Prostate gland (tissue), 2 donors: Measurements from ENCODE around the gene CACNA1I. TPM values are rescaled to one million over a fixed set of nuclear protein-coding genes. Genes with fewer than 3 reads are reported as not detected.

Source experiments
- DNase-seq: peaks from one replicate; pipeline ENCODE4 v3.0.0-alpha.2; 2019; ENCODE audit warnings: low spot score
- H3K27ac ChIP-seq, 2 donors: fragments of 200-600 bp; sonication (generic); 2 replicates each; pipeline ENCODE4 v1.5.1; 2017 to 2019
- H3K27me3 ChIP-seq: fragments of 200-600 bp; sonication (generic); replicated peaks from 2 replicates; pipeline ENCODE4 v1.5.1; 2019; ENCODE audit not compliant: insufficient read depth
- H3K36me3 ChIP-seq, 2 donors: fragments of 200-600 bp; sonication (generic); 1 replicate in 1 of 2; 2 replicates in 1 of 2; pipeline versions ENCODE4 v1.5.1 to v1.8.1; 2017 to 2019
- H3K4me1 ChIP-seq: fragments of 200-600 bp; sonication (generic); replicated peaks from 2 replicates; pipeline ENCODE4 v1.5.1; 2019
- H3K4me3 ChIP-seq, 2 donors: fragments of 200-600 bp; sonication (generic); 2 replicates each; pipeline ENCODE4 v1.5.1; 2017 to 2019
- H3K9me3 ChIP-seq: fragments of 200-600 bp; sonication (generic); 2 replicates; pipeline ENCODE4 v1.5.1; 2017
- CTCF ChIP-seq, 4 experiments: fragments of 200-600 bp in 2 of 4; fragments of 450-650 bp in 2 of 4; sonication (generic) in 2 of 4; IDR thresholded peaks; 1 replicate in 3 of 4; 2 replicates in 1 of 4; pipeline ENCODE4 v1.5.1; 2016 to 2019; ENCODE audit warnings: antibody characterized with exemption in 4 of 4, mild to moderate bottlenecking in 2 of 4, moderate library complexity in 2 of 4
- POLR2A ChIP-seq: fragments of 450-650 bp; IDR thresholded peaks from one replicate; pipeline ENCODE4 v1.6.1; 2016; ENCODE audit warnings: antibody characterized with exemption, mild to moderate bottlenecking
- POLR2AphosphoS5 ChIP-seq: sonication (generic); formaldehyde crosslinking; IDR thresholded peaks from one replicate; pipeline ENCODE4 v1.6.1; 2017; ENCODE audit warnings: antibody characterized with exemption
- WGBS: methylation state at CpG from one replicate; pipeline ENCODE4 v1.1.5; 2018; 5-methylcytosine and 5-hydroxymethylcytosine counted together
- intact Hi-C: fragments of 100-400 bp; cut with DNase I; formaldehyde crosslinking; loops from one replicate; pipeline ENCODE4 v1.14.2; 2022
- total RNA-seq, 2 donors: library from RNA; depleted of rRNA; stranded (reverse); fragments of >200 nt; gene quantifications; one replicate each; pipeline ENCODE4 v1.1.0, GENCODE V29; 2016

Gene CACNA1I
- total RNA-seq, 2 donors from 2014 or later = 0.05 to 0.68 TPM

GRCh38 chr22:39535357-39535725 is 35.2 kb upstream of the CACNA1I start:
- Histone ChIP-seq H3K9me3 (no peaks in the 10 kb centered on the region), H3K36me3 (no peaks in the 10 kb centered on the region), H3K4me1 (peaks cover 10% of the 10 kb centered on the region), H3K27ac (no peak overlapping the region), H3K4me3 (no peak overlapping the region), H3K27me3 (no peaks in the 10 kb centered on the region)
- intact Hi-C loops = loop anchor here (5.0 to 10.0 kb wide), 2 partner anchors 487 to 809 kb away; partner anchors contain the start of gene ADSL
- 51% methylated on average over 9 of the region's 13 CpGs for WGBS
- TF ChIP-seq POLR2AphosphoS5 (no peak), CTCF (IDR thresholded peaks at IDR 0.05) (no peak)
- no peak for DNase-seq

- WGBS = 92% methylated on average over 15 of the region's 15 CpGs
- H3K4me1 ChIP-seq = peaks cover 8% of the 10 kb centered on the region
- no peak overlapping the region for H3K4me3 ChIP-seq
- no peaks in the 10 kb centered on the region for H3K36me3 ChIP-seq
- H3K27me3 ChIP-seq = no peaks in the 10 kb centered on the region
- TF ChIP-seq CTCF (IDR thresholded peaks at IDR 0.05) (no peak), POLR2A (no peak), POLR2AphosphoS5 (no peak)
- no peak for DNase-seq
- intact Hi-C loops = loop anchor here (5.0 to 10.0 kb wide), 2 partner anchors 486 to 809 kb away; partner anchors contain the start of gene ADSL
- H3K9me3 ChIP-seq = no peaks in the 10 kb centered on the region
- no peak overlapping the region for H3K27ac ChIP-seq
Measured at GRCh38 chr22:39535831-39536449, 34.6 kb upstream of the CACNA1I start.

- TF ChIP-seq CTCF (IDR thresholded peaks at IDR 0.05) = no peak
- TF ChIP-seq POLR2AphosphoS5 = no peak
- TF ChIP-seq POLR2A = no peak
- WGBS = 55% methylated on average over 8 of the region's 8 CpGs
- Histone ChIP-seq H3K4me1 (peaks cover under 1% of the 10 kb centered on the region), H3K27ac (no peak overlapping the region), H3K36me3 (no peaks in the 10 kb centered on the region), H3K4me3 (no peak overlapping the region), H3K9me3 (no peaks in the 10 kb centered on the region), H3K27me3 (no peaks in the 10 kb centered on the region)
- DNase-seq = no peak
- intact Hi-C loops = loop anchor here (5.0 to 10.0 kb wide), 2 partner anchors 486 to 808 kb away; partner anchors contain the start of gene ADSL
Measured at GRCh38 chr22:39536711-39537110, 33.8 kb upstream of the CACNA1I start.

GRCh38 chr22:39537975-39538374 is 32.6 kb upstream of the CACNA1I start:
- TF ChIP-seq CTCF (IDR thresholded peaks at IDR 0.05) (no peak), POLR2AphosphoS5 (no peak), POLR2A (no peak)
- DNase-seq = no peak
- intact Hi-C loops = loop anchor here (5.0 to 10.0 kb wide), 2 partner anchors 484 to 807 kb away; partner anchors contain the start of gene ADSL

GRCh38 chr22:39543095-39543494 is 27.5 kb upstream of the CACNA1I start:
- no peaks in the 10 kb centered on the region for H3K27me3 ChIP-seq
- no peak overlapping the region for H3K4me3 ChIP-seq
- intact Hi-C loops = no loop called here
- WGBS = 20% methylated on average over 11 of the region's 11 CpGs
- no peaks in the 10 kb centered on the region for H3K9me3 ChIP-seq
- no peak overlapping the region for H3K27ac ChIP-seq
- TF ChIP-seq POLR2A (no peak), POLR2AphosphoS5 (no peak)
- no peaks in the 10 kb centered on the region for H3K36me3 ChIP-seq
- no peaks in the 10 kb centered on the region for H3K4me1 ChIP-seq
- DNase-seq = no peak

More at GRCh38 chr22:39537975-39538374, 32.6 kb upstream of the CACNA1I start:
- Histone ChIP-seq H3K27me3 (no peaks in the 10 kb centered on the region), H3K4me3 (no peak overlapping the region), H3K9me3 (no peaks in the 10 kb centered on the region), H3K36me3 (no peaks in the 10 kb centered on the region), H3K4me1 (no peaks in the 10 kb centered on the region), H3K27ac (no peak overlapping the region)
- WGBS = 58% methylated on average over 2 of the region's 2 CpGs
